Measurements from ENCODE around the gene PRKG1.

PRKG1 gene

DNA sequence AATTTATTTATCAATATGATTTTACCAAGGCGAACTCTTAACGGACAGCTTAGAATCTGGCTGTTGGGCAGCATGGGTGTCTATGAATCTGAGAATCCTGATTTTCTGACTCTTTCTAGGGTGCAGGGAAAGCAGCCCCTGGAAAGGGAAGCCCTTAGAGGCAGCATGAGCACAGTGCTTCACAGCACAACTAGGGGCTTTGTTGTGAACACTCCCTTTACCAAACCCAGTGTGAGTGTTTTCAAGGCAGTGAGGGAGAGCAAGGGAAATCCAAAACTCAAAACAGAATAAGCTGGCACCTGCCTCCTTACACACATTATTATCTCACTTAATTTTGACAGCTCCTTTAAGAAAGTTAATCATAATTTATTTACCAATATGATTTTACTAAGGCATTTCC is 741.4 kb downstream of the PRKG1 start:
- no peak overlapping the region for H3K4me3 ChIP-seq (ENCODE audit: low read depth, low read length)
- DNase-seq (ENCODE audit: low read depth), result no peak
- TF ChIP-seq, protein P1, sequence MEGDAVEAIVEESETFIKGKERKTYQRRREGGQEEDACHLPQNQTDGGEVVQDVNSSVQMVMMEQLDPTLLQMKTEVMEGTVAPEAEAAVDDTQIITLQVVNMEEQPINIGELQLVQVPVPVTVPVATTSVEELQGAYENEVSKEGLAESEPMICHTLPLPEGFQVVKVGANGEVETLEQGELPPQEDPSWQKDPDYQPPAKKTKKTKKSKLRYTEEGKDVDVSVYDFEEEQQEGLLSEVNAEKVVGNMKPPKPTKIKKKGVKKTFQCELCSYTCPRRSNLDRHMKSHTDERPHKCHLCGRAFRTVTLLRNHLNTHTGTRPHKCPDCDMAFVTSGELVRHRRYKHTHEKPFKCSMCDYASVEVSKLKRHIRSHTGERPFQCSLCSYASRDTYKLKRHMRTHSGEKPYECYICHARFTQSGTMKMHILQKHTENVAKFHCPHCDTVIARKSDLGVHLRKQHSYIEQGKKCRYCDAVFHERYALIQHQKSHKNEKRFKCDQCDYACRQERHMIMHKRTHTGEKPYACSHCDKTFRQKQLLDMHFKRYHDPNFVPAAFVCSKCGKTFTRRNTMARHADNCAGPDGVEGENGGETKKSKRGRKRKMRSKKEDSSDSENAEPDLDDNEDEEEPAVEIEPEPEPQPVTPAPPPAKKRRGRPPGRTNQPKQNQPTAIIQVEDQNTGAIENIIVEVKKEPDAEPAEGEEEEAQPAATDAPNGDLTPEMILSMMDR (IDR thresholded peaks at IDR 0.05; ENCODE audit: insufficient read depth, low read depth, low read length, missing control alignments), result no peak

DNA sequence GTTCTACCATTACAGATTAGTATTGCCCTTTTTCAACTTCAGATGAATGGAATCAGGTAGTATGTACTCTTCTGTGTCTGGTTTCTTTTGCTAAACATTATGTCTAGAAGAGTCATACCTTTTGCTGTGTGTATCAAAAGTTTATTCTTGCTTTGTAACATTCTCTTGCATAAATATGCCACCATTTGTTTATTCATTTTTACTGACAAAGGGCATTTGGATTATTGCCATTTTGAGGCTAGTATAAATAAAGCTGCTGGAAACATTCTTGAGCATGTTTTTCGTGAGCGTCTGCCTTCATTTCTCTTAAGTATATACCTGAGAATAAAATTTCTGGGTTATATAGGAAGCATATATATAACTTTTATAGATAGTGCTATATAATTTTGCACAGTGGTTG is 746.8 kb downstream of the PRKG1 start:
- TF ChIP-seq, protein P1 (IDR thresholded peaks at IDR 0.05; ENCODE audit: insufficient read depth, low read depth, low read length, missing control alignments), result no peak
- no peak overlapping the region for H3K4me3 ChIP-seq (ENCODE audit: low read depth, low read length)
- DNase-seq (ENCODE audit: low read depth), result no peak

DNA sequence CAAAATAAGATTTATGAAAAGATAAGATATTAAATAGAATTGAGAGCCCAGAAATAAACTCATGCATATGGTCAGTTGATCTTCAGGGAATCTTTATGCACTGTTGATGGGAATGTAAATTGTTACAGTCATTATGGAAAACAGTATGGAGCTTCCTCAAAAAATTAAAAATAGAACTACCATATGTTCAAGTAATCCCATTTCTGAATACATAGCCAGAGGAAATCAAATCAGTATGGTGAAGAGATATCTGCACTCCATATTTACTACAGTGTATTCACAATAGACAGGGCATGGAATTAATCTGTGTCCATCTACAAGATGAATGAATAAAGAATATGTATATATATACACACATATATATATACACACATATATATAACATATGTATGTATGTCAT is 747.5 kb downstream of the PRKG1 start:
- no peak for DNase-seq (ENCODE audit: low read depth)
- TF ChIP-seq, protein P1 (IDR thresholded peaks at IDR 0.05; ENCODE audit: insufficient read depth, low read depth, low read length, missing control alignments), result no peak
- H3K4me3 ChIP-seq (ENCODE audit: low read depth, low read length), result no peak overlapping the region

DNA sequence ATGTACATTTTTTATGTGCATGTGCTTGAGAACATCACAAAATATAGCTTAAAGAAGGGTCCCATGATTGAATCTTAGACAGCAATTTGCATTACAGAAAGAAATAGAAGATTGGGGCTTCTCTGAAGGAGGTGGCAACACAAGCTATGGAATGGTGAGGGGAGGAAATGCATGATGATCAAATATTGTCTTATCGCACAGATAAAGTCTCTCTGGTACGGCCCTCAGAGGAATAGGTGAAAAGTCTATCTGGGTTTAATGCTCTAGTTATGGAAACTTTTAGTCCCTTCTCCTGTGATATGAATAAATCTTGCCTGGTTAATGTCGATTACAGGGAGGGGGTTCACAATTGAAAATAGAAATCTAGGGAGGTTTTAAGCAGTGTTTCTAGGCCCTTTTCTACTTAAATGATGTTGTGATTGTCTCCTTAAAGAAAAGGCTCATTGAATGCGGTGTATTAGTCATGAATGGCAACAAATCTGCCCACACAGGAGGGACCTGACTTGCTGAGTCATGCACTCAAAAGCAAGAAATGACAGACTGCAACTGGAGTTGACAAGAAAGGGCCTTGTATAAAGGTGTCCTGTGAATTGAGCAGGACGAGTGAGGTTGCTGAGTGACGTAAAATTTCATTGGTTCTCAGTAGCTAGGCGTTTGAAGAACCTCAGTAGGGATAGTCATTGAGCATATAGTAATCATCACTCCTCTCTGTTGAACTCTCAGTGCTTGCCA is 758.5 kb downstream of the PRKG1 start:
- peak; percentile 21 for DNase-seq (ENCODE audit: low read depth)
- TF ChIP-seq, protein P1 (IDR thresholded peaks at IDR 0.05; ENCODE audit: insufficient read depth, low read depth, low read length, missing control alignments), result no peak
- H3K4me3 ChIP-seq (ENCODE audit: low read depth, low read length), result no peak overlapping the region

DNA sequence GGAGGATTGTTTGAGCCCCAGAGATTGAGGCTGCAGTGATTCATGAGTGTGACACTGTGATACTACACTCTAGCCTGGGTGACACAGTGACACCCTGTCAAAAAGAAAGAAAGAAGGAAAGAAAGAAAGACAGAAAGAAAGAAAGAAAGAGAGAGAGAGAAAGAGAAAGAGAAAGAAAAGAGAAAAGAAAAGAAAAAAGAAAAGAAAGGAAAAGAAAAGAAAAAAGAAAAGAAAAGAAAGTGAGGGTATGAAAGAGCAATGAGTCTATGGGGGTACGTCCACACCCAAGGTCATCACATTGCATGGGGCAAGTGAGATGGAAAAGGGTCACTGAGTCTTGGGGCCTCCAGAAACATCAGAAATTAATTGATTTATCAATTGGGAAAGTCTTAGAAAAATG is 760.3 kb downstream of the PRKG1 start:
- TF ChIP-seq, protein P1 (IDR thresholded peaks at IDR 0.05; ENCODE audit: insufficient read depth, low read depth, low read length, missing control alignments), result no peak
- no peak overlapping the region for H3K4me3 ChIP-seq (ENCODE audit: low read depth, low read length)
- DNase-seq (ENCODE audit: low read depth), result no peak

DNA sequence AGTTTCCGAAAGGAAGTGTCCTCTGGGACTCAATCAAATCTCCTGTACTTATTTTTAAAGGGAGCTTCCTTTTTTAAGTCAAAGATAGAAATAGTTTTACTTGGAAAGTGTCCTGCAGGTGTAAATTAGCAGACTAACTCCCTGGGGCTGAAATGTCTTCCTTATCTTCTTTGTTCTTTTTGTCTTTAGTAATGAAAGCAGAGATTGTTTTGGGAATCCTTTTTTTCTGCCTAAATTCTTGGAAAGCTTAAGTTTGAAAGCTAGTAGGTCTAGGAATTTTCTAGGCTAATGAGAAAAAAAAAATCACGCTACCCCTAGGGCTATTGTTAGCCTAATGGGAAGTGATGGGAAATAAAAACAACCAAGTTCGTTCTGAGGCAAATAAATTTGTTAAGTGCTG is 764.2 kb downstream of the PRKG1 start:
- no peak for DNase-seq (ENCODE audit: low read depth)
- TF ChIP-seq, protein P1 (IDR thresholded peaks at IDR 0.05; ENCODE audit: insufficient read depth, low read depth, low read length, missing control alignments), result no peak
- no peak overlapping the region for H3K4me3 ChIP-seq (ENCODE audit: low read depth, low read length)

DNA sequence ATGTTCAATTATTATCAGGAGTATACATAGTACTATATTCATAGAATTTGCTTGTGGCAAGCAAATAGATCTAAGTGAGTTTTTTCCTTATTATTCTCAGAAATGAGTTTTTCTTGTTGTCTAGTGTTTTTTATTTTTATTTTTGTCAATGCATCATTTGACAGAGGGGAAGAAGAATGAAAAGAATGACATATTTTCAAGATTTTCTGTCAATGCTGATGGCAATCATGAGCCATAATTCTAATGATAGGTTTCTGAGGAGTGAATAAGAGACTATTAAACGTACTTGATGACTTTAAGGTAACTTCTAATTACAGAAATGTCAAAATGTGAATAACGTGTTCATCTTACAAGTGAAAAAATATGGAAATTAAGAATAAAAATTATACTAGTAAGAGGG is 769.7 kb downstream of the PRKG1 start:
- DNase-seq (ENCODE audit: low read depth), result no peak
- no peak overlapping the region for H3K4me3 ChIP-seq (ENCODE audit: low read depth, low read length)
- TF ChIP-seq, protein P1 (IDR thresholded peaks at IDR 0.05; ENCODE audit: insufficient read depth, low read depth, low read length, missing control alignments), result no peak
